HG02943 (cell line): ENCODE data around the gene TNNT2.

Experiments
- ATAC-seq: cut with Tn5 transposase; IDR thresholded peaks from one replicate; pipeline ENCODE4 v1.9.1; 2021; ENCODE audit warnings: mild to moderate bottlenecking, low read depth, moderate library complexity; ENCODE audit not compliant: unreplicated experiment

The TNNT2 gene

DNA sequence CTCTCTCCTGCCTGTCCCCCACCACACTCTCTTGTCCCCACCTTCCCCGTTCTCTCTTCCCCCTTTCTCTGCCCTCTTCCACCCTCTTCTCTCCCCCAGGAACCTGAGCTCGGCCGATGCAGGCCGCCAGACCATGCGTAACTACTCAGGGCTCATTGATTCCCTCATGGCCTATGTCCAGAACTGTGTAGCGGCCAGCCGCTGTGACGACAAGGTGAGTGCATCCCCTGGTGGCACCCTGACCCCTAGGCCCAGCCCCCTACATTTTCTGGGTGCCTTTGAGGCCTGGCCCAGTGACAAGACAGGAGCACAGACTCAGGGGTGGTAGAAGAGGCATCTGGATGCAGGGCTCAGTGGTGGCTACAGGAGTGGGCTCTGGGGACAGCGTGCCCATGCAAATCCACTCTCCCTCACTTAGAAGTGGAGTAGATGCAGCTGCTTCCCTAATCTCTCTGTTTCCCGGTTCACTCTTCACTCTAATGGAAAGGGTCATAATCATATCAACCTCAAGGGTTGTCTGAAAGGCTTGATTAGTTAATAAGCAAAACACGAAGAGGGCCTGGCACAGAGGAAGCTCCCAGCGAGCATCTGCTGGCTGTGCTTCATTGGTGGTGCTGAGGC lies 57.2 kb downstream of the TNNT2 start:
- no peak for ATAC-seq

GRCh38 chr1:201319631-201320030 lies 57.8 kb downstream of the TNNT2 start:
- no peak for ATAC-seq

DNA sequence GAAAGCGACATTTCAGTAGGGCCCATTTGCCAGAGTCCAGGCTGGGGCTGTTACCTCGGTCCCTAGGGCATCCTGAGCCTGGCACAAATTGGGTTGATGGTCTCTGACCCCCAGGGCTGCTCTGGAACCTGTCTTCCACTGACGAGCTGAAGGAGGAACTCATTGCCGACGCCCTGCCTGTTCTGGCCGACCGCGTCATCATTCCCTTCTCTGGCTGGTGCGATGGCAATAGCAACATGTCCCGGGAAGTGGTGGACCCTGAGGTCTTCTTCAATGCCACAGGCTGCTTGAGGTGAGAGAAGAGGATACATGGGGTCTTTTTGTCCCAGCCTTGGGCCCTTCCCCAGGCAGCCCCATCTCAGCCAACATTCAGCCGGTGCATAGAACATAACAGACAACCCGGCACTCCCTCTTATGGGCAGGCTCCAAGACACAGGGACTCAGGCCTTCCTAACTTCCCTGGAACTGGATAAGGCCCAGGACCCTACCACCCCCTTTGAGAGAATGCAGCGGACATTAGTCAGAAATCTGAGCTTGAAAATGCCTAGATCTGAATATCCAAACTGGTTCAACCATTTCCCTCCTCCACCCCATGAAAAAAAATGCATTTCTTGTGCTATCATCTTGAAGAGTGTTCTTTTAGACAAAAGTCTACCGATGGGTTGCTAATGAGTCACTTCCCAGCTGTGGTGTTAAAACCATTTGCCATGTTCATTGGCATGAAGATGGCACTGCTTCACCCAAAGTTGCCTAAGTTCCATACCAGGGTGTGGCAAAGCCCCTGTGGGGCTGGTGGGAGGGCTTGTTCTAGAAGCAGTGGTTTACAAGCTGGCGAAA lies 58.8 kb downstream of the TNNT2 start:
- no peak for ATAC-seq

DNA sequence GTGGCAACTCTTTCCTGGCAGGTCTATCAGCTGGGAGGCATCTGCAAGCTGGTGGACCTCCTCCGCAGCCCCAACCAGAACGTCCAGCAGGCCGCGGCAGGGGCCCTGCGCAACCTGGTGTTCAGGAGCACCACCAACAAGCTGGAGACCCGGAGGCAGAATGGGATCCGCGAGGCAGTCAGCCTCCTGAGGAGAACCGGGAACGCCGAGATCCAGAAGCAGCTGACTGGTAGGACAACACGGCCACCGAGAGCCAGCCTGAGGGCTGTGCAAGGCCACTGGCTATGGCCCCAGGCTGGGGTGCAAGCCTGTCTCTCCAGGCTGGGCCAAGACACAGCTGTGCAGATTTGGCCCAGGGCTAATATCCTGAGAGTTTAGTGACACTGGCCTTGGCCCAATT lies 59.9 kb downstream of the TNNT2 start:
- no peak for ATAC-seq

DNA sequence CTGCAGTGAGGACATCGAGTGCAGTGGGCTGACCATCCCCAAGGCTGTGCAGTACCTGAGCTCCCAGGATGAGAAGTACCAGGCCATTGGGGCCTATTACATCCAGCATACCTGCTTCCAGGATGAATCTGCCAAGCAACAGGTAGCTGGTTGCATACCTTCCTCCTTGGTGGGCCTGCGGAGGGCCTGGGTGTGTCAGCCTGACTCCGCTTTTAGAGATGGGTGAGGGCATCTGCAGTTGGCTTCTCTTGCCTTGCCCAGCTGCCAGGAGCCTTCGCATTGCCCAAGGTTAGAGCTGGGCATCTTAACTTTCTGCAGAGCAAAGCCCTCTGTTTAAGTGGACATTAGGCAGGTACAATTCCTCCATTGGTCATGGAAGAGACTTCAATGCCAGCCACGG lies 60.9 kb downstream of the TNNT2 start:
- no peak for ATAC-seq

DNA sequence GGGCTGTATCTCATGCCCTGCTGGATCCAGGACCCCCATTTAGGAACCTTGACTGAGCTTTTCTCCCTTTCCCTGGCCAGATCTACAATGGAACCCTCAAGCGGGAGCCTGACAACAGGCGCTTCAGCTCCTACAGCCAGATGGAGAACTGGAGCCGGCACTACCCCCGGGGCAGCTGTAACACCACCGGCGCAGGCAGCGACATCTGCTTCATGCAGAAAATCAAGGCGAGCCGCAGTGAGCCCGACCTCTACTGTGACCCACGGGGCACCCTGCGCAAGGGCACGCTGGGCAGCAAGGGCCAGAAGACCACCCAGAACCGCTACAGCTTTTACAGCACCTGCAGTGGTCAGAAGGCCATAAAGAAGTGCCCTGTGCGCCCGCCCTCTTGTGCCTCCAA lies 64.4 kb downstream of the TNNT2 start:
- no peak for ATAC-seq

- ATAC-seq: no peak
Observed at GRCh38 chr1:201312298-201312697, 65.2 kb downstream of the TNNT2 start.

GRCh38 chr1:201311356-201312011 lies 66.0 kb downstream of the TNNT2 start:
- ATAC-seq: no peak

- ATAC-seq: no peak
Observed at GRCh38 chr1:201310986-201311355, 66.5 kb downstream of the TNNT2 start.

- ATAC-seq: no peak
Observed at GRCh38 chr1:201310251-201310985, 67.1 kb downstream of the TNNT2 start.

DNA sequence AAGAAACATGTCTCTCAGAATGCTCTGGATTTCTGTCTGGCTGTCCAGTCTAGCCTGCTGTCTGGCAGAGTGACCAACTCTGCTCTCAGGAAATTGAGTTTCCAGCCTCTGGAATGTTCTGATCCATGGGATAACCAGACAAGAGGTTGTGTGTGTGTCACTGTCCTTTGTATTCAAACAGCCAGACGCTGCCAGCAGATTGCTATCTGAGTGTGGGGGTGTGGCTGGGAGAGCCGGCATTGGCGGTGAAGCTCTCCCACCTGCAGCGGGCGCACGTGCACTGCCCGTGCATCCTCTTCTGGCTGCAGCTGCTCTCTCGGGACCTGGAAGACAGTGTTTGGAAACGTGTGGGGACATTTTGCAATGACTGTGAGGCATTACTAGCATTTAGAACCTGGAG lies 68.1 kb downstream of the TNNT2 start:
- ATAC-seq: no peak
